DOHH2 (cell line): Measurements from ENCODE around the gene SPINK14.

Experiments used
- EZH2phosphoT487 ChIP-seq: fragments of 200-600 bp; sonication (generic); IDR thresholded peaks from 2 replicates; pipeline ENCODE4 v1.6.1; 2017; ENCODE audit warnings: borderline replicate concordance, mild to moderate bottlenecking, antibody characterized with exemption, low read length, moderate library complexity, mixed read lengths
- TF ChIP-seq, protein P1 (sequence below): fragments of 200-600 bp; sonication (generic); IDR thresholded peaks from one replicate; pipeline ENCODE4 v1.5.1; 2014; ENCODE audit warnings: antibody characterized with exemption, mild to moderate bottlenecking, low read depth, low read length; ENCODE audit not compliant: poor library complexity, severe bottlenecking

DNA sequence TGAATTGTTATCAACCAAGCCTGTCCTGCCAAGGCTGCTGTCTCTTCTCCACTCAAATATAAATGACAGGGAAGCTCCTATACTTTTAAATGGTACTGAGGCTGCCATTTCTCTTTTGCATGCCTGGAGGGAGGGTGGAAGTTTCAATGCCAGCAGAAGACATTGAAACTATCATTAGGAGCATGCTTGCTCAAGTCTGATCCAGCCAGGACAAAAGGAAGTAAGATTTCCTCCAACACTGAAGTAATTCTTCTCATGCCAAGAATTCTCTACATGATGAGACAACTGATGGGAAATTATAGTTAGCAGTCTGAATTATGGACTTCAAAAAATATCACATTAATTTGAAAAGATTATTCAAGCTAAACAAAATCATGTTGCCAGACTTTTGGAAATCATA, 39.9 kb downstream of the SPINK14 start:
- TF ChIP-seq, protein P1, sequence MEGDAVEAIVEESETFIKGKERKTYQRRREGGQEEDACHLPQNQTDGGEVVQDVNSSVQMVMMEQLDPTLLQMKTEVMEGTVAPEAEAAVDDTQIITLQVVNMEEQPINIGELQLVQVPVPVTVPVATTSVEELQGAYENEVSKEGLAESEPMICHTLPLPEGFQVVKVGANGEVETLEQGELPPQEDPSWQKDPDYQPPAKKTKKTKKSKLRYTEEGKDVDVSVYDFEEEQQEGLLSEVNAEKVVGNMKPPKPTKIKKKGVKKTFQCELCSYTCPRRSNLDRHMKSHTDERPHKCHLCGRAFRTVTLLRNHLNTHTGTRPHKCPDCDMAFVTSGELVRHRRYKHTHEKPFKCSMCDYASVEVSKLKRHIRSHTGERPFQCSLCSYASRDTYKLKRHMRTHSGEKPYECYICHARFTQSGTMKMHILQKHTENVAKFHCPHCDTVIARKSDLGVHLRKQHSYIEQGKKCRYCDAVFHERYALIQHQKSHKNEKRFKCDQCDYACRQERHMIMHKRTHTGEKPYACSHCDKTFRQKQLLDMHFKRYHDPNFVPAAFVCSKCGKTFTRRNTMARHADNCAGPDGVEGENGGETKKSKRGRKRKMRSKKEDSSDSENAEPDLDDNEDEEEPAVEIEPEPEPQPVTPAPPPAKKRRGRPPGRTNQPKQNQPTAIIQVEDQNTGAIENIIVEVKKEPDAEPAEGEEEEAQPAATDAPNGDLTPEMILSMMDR = no peak
- TF ChIP-seq EZH2phosphoT487 = no peak
